ENCODE measurements around the gene MMP24. TPM values are rescaled to one million over a fixed set of nuclear protein-coding genes. Genes with fewer than 3 reads are reported as not detected.

MMP24 gene
- total and polyA plus RNA-seq, 8 donors, result 2.0 to 7.3 (median 5.0) TPM

DNA sequence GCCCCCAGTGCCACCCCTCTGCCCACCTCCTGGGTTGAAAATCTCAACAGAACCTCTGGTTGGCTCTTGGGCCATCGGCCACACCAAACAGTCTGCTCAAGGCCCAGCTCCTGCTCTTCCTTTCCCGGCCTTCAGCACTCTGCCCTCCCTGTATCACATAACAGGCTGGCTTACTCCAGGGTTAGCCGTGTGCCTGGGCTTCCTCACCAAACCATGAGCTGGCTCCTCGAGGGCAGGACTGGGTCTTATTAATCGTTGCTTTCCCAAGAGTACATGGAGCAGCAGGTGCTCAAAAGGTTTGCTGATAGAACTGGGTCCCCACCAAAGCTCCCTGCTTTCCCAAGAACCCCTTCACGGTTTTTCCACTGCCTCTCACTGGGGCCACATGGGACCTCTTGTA lies 78.5 kb downstream of the MMP24 start:
- ATAC-seq (no peak), FAIRE-seq (no peak), DNase-seq (no peak)
- H3K4me1 ChIP-seq, result peaks cover 0 to 5% (median 0%) of the 10 kb centered on the region in 3 donors
- H3K36me3 ChIP-seq, result no peaks in the 10 kb centered on the region
- H3K4me3 ChIP-seq, result no peak overlapping the region
- no peak overlapping the region for H3K27ac ChIP-seq
- 70 to 77% methylated on average over 6 of the region's 6 CpGs for WGBS, 2 donors
- H3K27me3 ChIP-seq, result no peaks in the 10 kb centered on the region
- no peaks in the 10 kb centered on the region for H3K9me3 ChIP-seq
- TF ChIP-seq, protein P1, sequence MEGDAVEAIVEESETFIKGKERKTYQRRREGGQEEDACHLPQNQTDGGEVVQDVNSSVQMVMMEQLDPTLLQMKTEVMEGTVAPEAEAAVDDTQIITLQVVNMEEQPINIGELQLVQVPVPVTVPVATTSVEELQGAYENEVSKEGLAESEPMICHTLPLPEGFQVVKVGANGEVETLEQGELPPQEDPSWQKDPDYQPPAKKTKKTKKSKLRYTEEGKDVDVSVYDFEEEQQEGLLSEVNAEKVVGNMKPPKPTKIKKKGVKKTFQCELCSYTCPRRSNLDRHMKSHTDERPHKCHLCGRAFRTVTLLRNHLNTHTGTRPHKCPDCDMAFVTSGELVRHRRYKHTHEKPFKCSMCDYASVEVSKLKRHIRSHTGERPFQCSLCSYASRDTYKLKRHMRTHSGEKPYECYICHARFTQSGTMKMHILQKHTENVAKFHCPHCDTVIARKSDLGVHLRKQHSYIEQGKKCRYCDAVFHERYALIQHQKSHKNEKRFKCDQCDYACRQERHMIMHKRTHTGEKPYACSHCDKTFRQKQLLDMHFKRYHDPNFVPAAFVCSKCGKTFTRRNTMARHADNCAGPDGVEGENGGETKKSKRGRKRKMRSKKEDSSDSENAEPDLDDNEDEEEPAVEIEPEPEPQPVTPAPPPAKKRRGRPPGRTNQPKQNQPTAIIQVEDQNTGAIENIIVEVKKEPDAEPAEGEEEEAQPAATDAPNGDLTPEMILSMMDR (IDR thresholded peaks at IDR 0.05), result no peak
- intact Hi-C loops (cut with DNase I), result loop anchor here in 2 of 3 donors (5.0 kb wide), 1 partner anchor 132 kb away; the partner anchor contains the start of gene GDF5 (in 2 of the 2)

DNA sequence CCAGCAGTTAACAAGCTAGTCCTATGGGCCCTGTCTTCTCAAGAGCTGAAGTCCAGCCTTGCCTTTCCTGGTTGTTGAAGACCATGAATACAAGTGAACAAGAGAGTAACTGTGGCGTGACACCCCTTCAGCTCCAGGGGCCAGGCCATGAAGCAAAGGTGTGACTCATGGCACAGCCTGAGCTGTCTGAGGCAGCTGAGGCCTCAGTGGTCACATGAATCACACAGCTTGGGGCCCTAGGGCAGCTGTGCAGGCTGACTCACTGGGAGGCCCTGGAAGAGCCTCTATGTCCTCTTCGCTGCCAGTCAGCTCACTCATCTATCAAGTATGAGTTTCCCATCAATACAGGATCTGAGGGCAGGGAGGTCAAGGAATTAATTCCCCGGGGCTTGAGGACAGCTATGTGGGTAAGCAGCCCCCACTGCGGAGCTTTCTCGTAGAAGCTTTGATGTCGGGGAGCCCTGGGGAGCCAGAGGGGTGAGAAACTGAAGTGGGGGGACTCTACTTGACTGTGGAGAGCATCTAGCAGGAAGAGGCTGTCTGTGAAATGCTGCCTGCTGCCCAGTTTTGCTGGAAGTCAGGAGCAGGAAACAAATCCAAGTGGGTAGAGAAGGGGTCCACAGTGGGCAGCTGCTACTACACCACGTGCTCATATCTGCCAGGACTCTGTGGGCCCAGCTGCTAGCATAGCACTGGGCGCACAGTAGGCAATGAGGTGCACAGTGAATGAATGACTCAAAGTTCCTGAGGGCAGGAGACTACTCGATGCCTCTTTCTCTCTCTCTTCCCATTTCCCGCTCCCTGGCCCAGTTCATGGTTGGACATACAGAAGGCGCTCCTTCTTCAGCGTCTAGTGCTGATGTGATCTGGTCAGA lies 79.4 kb downstream of the MMP24 start:
- H3K9me3 ChIP-seq, result no peaks in the 10 kb centered on the region
- H3K4me3 ChIP-seq, result no peak overlapping the region
- H3K4me1 ChIP-seq, result peaks cover 0 to 5% (median 0%) of the 10 kb centered on the region in 3 donors
- H3K27me3 ChIP-seq, result no peaks in the 10 kb centered on the region
- no peak for FAIRE-seq
- intact Hi-C loops (cut with DNase I), result loop anchor here in 1 of 3 donors (5.0 kb wide), 1 partner anchor 131 kb away; the partner anchor contains the start of gene GDF5
- H3K27ac ChIP-seq, result no peak overlapping the region
- TF ChIP-seq, protein P1 (IDR thresholded peaks at IDR 0.05), result no peak
- no peak for DNase-seq
- ATAC-seq, result peak in 3 of 4 donors; percentile 27 to 59 (median 36)
- whole genome bisulfite sequencing, 2 donors, result 87 to 93% methylated on average over 12 of the region's 12 CpGs
- H3K36me3 ChIP-seq, result no peaks in the 10 kb centered on the region

DNA sequence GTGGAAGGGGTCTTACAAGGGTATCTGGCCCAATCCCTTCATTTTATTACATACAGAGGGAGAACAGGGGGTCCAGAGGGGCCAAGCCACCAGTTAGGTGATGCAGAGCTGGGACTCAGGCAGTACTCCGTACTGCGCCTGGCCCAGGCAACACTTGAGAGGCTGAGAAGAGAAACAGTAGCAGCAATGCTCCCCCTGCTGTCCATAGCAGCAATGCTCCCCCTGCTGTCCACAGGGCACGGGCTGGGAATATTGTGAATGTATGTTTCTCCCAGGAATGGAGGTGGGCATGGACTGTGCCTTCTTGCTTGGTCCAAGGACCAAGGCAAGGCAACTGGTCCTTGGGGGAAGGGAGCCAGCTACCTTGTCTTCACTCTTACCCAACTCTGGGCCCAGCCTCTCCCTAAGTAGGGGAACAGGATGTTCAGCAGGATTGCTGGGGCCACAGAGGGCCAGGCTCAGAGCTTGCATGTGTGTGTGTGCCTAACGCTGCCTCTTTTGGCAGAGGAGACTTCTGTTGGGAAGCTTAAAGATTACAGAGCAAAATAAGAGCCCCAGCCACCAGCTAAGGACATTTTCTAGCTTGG lies 80.5 kb downstream of the MMP24 start:
- 40 to 42% methylated on average over 4 of the region's 4 CpGs for WGBS, 2 donors
- intact Hi-C loops (cut with DNase I), result loop anchor here in 1 of 3 donors (5.0 kb wide), 1 partner anchor 130 kb away; the partner anchor contains the start of gene GDF5
- no peaks in the 10 kb centered on the region for H3K9me3 ChIP-seq
- ATAC-seq (peak; percentile 58 to 66 (median 64)), DNase-seq (peak in 3 of 6 donors; percentile 37 to 56 (median 40)), FAIRE-seq (no peak)
- TF ChIP-seq, protein P1 (IDR thresholded peaks at IDR 0.05), result peak; percentile 13 to 52 (median 40)
- H3K4me1 ChIP-seq, result peaks cover 0 to 5% (median 0%) of the 10 kb centered on the region in 3 donors
- peaks cover 0 to under 1% (median 0%) of the 10 kb centered on the region in 3 donors for H3K36me3 ChIP-seq
- H3K27ac ChIP-seq, result peak overlapping the region in 3 of 4 donors; percentile 12 to 44 (median 36)
- H3K27me3 ChIP-seq, result no peaks in the 10 kb centered on the region
- H3K4me3 ChIP-seq, result no peak overlapping the region

DNA sequence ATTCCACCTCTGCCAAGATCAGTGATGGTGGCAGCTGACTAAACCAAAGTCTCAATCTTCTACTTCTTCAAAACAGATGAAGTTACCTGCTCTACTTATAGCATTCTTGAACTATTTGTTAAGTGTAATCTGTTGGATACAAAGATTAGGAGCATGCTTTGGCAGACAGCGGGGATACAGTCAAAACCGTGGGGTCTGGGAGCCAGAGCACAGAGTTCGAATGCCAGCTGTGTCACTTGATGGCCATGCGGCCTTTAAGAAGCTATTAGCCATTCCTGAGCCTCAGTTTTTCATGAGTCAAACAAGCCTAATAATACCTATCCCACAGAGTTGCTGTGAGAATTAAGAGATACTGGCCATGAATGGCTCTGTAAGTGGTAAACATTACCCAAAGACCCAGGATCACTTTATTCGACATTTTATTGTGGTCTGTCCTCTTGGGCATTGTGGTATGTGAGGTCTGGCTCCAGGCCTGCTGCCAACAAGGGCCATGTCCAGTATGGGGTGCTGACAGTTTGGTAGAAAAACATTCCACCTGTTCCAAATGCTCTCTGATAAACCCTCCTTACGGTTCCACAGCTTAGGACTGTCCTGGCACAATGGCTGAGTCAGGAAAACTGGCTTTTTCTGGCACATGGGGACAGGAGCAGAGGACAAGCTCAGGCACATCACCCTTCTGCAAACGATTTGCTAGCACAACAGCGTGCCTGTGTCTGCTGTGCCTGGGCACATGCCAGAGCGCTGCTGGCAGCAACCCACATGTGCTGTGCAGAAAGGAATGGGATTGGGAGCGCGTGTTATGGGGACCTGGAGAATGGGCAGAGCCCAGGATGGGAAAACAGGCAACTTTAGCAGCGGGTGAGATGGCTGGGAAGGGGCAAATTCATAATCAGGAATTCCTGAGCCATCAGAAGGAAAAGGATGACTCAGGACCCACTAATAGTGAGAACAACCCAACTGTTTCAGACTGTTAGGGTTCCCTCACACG lies 81.5 kb downstream of the MMP24 start:
- Histone ChIP-seq H3K36me3 (peaks cover 0 to 7% (median 0%) of the 10 kb centered on the region in 3 donors), H3K27ac (peak overlapping the region in 3 of 4 donors; percentile 12 to 44 (median 36)), H3K4me3 (no peak overlapping the region), H3K9me3 (no peaks in the 10 kb centered on the region), H3K4me1 (peaks cover 0 to 5% (median 0%) of the 10 kb centered on the region in 3 donors), H3K27me3 (no peaks in the 10 kb centered on the region)
- ATAC-seq (peak; percentile 13 to 61 (median 48)), FAIRE-seq (no peak), DNase-seq (peak in 4 of 6 donors; percentile 42 to 67 (median 62))
- WGBS, 2 donors, result 62 to 63% methylated on average over 13 of the region's 13 CpGs
- TF ChIP-seq, protein P1 (IDR thresholded peaks at IDR 0.05), result no peak
- intact Hi-C loops (cut with DNase I), result loop anchor here in 1 of 3 donors (5.0 kb wide), 1 partner anchor 129 kb away; the partner anchor contains the start of gene GDF5

Measured in pancreas (tissue), 10 donors.